LNCAP (cell line): ENCODE measurements around the gene HYKK.

Experiments used
- TF ChIP-seq, protein P1 (sequence below): fragments of 450-650 bp; IDR thresholded peaks from 2 replicates; pipeline ENCODE4 v1.5.1; 2017; ENCODE audit warnings: mild to moderate bottlenecking

Gene HYKK

DNA sequence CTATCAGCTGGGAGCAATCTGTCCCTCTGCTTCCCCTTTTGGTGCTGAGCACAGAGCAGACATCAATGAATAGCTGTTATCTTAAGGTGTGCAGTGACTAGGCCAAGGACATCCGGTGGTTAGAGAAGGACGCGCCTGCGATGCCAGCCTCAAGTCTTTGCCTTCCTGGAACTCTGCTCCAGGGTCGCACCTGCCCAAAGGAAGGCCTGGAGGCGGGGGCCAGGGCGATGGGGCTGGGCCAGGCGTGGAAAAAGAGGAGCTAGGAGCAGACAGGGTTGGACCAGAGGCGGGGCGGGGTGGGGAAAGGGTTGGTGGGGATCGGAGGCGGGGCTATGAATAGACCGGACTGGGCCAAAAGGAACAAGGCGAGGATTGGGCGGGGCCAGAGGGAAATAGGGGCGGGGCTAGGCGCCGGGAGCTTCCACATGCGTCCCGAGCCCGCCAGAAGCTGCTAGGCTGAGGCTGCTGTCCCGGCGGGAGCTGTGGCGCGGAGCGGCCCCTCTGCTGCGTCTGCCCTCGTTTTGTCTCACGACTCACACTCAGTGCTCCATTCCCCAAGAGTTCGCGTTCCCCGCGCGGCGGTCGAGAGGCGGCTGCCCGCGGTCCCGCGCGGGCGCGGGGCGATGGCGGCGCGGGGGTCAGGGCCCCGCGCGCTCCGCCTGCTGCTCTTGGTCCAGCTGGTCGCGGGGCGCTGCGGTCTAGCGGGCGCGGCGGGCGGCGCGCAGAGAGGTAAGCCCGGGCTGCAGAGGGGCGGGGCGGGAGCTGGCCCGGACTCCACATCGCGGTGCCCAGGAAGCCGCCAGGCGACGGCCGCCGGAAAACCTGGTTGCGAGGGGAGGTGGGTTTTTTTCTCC is 57.9 kb downstream of the HYKK start, which contains the start of gene CHRNA5:
Gene CHRNA5 (plus strand): TSS at position 424 of the 854 bp plus-strand sequence. CDS start 200 bp downstream, at position 624.
- TF ChIP-seq, protein P1, sequence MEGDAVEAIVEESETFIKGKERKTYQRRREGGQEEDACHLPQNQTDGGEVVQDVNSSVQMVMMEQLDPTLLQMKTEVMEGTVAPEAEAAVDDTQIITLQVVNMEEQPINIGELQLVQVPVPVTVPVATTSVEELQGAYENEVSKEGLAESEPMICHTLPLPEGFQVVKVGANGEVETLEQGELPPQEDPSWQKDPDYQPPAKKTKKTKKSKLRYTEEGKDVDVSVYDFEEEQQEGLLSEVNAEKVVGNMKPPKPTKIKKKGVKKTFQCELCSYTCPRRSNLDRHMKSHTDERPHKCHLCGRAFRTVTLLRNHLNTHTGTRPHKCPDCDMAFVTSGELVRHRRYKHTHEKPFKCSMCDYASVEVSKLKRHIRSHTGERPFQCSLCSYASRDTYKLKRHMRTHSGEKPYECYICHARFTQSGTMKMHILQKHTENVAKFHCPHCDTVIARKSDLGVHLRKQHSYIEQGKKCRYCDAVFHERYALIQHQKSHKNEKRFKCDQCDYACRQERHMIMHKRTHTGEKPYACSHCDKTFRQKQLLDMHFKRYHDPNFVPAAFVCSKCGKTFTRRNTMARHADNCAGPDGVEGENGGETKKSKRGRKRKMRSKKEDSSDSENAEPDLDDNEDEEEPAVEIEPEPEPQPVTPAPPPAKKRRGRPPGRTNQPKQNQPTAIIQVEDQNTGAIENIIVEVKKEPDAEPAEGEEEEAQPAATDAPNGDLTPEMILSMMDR: no peak

DNA sequence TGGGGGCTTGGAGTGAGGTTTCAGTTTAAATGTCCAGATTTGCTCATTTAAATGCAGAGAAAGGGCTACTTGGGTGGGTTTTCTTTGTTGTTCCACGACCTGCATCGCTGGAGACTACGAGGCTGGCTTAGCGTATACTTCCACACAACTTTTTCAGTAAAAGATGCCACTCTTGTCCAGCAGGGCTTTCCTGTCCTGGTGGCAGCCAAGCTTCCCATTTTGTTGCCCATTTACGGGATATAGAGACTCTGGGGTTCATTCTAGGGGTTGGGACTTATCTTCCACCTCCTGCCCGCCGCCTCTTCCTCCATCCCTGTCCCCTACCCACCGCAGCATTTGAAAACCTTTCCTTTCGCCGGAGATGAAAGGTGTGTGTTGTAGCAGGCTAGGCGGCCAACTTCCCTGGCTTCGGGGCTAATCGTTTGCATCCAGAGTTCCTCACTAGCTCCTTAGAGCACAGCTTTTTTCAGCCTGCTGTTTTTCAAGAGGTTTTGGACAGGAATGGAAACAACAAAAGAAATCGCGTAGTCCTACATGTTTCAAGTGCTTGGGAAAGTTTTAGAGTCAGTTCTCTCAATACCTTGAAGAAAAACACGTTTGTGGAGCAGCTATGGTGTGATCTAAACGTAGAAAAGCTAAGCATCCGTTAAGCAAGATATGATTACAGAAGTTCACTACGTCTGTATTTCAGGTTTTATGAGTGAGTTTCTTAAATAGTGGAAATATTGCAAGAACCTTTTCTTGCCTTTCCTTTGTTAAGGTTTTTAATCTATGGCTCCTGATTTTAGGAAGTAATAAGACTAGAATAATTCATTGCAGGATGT is 58.8 kb downstream of the HYKK start:
- TF ChIP-seq, protein P1: 0 out of 2 replicates have a peak, but pooled peaks have one; percentile 15

DNA sequence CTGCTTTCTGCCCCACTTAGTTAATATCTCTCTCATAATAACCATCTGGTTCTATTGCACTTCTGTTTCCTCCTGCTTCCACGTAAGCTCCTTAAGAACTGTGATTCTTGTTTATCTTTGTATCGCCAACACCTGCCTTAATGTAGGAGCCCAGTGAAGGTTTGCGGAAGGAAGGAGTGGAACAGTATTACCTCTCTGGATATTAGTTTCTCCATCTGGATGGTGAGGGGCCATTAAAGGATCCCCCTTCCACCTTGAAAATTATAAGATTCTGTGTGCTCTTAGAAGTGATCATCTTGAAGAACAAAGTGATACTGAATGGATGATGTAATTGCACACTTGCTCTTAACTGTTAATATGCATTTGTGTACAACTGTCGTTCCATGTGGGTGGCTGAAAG is 60.2 kb downstream of the HYKK start:
- TF ChIP-seq, protein P1: no peak

DNA sequence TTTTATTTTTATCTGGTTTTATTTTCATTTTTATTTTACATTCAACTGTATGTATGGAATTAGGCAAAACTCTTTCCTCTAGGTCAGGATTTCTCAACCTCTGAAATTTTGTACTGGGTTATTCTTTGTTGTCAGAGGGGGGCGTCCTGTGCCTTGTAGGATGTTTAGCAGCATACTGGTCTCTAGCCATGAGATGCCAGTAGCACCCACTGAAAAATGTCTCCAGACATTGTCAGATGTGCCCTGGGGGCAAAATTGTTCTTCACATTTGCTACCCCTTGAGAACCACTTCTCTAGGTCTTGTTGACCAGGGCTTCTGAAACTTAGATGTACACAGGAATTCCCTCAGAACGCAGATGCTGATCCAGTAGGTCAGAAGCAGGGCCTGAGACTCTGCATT is 63.3 kb downstream of the HYKK start:
- TF ChIP-seq, protein P1: no peak

DNA sequence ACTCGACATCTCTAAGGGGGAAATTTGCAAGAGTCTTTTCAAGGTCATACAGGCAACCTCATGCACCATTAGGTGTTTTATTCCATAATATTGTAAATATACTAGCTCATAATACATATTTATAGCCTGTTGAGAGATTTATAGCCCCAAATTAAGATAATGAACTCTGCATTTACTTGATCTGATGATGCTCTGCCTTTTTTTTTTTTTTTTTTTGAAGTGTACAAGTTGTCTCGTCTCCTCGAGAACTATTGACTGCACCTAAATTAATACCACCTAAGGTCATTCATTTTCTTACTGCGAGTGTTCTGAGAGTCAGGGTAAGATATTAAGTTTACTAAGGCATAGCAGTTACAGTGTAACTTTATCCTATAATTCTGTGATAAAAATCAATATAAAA is 64.0 kb downstream of the HYKK start:
- TF ChIP-seq, protein P1: no peak

DNA sequence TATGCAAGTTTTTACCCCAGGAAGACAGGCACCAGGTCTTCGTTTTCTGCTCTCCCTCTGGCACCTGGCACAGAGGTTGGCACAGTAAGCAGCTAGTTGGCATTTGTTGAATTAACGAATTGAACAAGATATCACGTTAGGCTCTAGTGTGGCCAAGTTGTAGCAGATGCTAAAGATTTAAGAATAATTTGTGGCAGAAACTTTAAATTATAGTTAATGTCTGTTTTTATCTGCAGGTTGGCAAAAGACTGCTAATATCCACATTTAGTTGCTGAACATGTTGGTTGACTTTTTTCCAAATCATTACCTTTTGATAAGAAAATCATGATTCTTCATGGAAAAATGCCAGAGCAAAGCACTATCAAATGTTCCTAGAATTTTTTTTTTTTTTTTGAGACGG is 66.0 kb downstream of the HYKK start:
- TF ChIP-seq, protein P1: no peak

DNA sequence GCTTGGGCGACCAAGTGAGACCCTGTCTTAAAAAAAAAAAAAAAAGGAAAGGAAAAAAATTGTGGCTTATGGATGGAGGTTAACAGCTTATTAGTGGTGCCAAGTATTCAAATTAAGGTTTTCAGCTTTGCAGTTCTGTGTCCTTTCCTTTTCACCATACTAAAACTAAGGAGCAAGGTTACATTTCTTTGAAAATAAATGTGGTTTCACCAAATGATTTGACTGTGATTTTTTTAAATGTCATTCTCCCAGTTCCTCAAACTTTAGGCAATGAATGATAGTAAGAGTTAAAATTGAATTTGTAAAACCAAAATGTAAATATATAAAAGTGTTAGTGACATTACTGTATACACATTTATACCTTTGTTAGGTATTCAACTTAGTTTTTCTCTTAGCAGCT is 67.6 kb downstream of the HYKK start:
- TF ChIP-seq, protein P1: no peak
